ENCODE data around the gene TSGA10IP.

The TSGA10IP gene

GRCh38 chr11:65918211-65919140, 26.8 kb upstream of the TSGA10IP start, which contains the start of gene C11orf68:
TSS of gene C11orf68 (minus strand) at chr11:65919062. CDS start at chr11:65919031, 31 bp downstream.
- H3K27me3 ChIP-seq (ENCODE audit: insufficient read depth, poor library complexity, severe bottlenecking), result no peaks in the 10 kb centered on the region
- peak within 1 kb of the TSS; percentile 86 for H3K4me3 ChIP-seq (replicated peaks; ENCODE audit: insufficient read depth, low read length)
- DNase-seq (ENCODE audit: low read depth in 1 of 2, low spot score in 1 of 2), result peak in 1 of 2 experiments; percentile 43
- TF ChIP-seq REST (IDR thresholded peaks at IDR 0.05; ENCODE audit: insufficient replicate concordance, low read depth) (no peak), CTCF (IDR thresholded peaks at IDR 0.05; ENCODE audit: insufficient read depth, low read length) (no peak), GABPA (IDR thresholded peaks at IDR 0.05; ENCODE audit: low read depth) (no peak), SPI1 (IDR thresholded peaks at IDR 0.05; ENCODE audit: borderline replicate concordance, low read depth) (no peak), POLR2AphosphoS5 (IDR thresholded peaks at IDR 0.05; ENCODE audit: low read depth) (peak; percentile 63; the same call in 1 of the 2 replicates)
- peak within 1 kb of the TSS; percentile 86 for H3K27ac ChIP-seq (replicated peaks)

GRCh38 chr11:65919141-65919572, 26.1 kb upstream of the TSGA10IP start, which contains the start of gene DRAP1:
TSS of gene DRAP1 (plus strand) at chr11:65919426. CDS start at chr11:65919502, 76 bp downstream.
- DNase-seq (ENCODE audit: low read depth in 1 of 2, low spot score in 1 of 2), result peak; percentile 96 to 98
- peak within 1 kb of the TSS; percentile 86 for H3K27ac ChIP-seq (replicated peaks)
- TF ChIP-seq SPI1 (IDR thresholded peaks at IDR 0.05; ENCODE audit: borderline replicate concordance, low read depth) (peak; percentile 14; the same call in 1 of the 2 replicates), REST (IDR thresholded peaks at IDR 0.05; ENCODE audit: insufficient replicate concordance, low read depth) (no peak), GABPA (IDR thresholded peaks at IDR 0.05; ENCODE audit: low read depth) (peak; percentile 37; the same call in 1 of the 2 replicates), POLR2AphosphoS5 (IDR thresholded peaks at IDR 0.05; ENCODE audit: low read depth) (peak; percentile 33)
- H3K27me3 ChIP-seq (ENCODE audit: insufficient read depth, poor library complexity, severe bottlenecking), result no peaks in the 10 kb centered on the region
- H3K4me3 ChIP-seq (replicated peaks; ENCODE audit: insufficient read depth, low read length), result peak within 1 kb of the TSS; percentile 86

- peak overlapping the region; percentile 54 for H3K27ac ChIP-seq (replicated peaks)
- H3K27me3 ChIP-seq (ENCODE audit: insufficient read depth, poor library complexity, severe bottlenecking), result no peaks in the 10 kb centered on the region
- TF ChIP-seq SPI1 (IDR thresholded peaks at IDR 0.05; ENCODE audit: borderline replicate concordance, low read depth), result no peak
- TF ChIP-seq POLR2AphosphoS5 (IDR thresholded peaks at IDR 0.05; ENCODE audit: low read depth), result no peak; the same call in 1 of the 2 replicates
- TF ChIP-seq REST (IDR thresholded peaks at IDR 0.05; ENCODE audit: insufficient replicate concordance, low read depth), result no peak
- TF ChIP-seq GABPA (IDR thresholded peaks at IDR 0.05; ENCODE audit: low read depth), result no peak
- no peak for TF ChIP-seq CTCF (IDR thresholded peaks at IDR 0.05; ENCODE audit: insufficient read depth, low read length)
- peak; percentile 30 to 49 for DNase-seq (ENCODE audit: low read depth in 1 of 2, low spot score in 1 of 2)
- H3K4me3 ChIP-seq (replicated peaks; ENCODE audit: insufficient read depth, low read length), result peak overlapping the region; percentile 80
Observed at GRCh38 chr11:65919573-65920371, 25.5 kb upstream of the TSGA10IP start.

Data from HL-60 (cell line).